Measurements from ENCODE around the gene LMTK2.

The LMTK2 gene

DNA sequence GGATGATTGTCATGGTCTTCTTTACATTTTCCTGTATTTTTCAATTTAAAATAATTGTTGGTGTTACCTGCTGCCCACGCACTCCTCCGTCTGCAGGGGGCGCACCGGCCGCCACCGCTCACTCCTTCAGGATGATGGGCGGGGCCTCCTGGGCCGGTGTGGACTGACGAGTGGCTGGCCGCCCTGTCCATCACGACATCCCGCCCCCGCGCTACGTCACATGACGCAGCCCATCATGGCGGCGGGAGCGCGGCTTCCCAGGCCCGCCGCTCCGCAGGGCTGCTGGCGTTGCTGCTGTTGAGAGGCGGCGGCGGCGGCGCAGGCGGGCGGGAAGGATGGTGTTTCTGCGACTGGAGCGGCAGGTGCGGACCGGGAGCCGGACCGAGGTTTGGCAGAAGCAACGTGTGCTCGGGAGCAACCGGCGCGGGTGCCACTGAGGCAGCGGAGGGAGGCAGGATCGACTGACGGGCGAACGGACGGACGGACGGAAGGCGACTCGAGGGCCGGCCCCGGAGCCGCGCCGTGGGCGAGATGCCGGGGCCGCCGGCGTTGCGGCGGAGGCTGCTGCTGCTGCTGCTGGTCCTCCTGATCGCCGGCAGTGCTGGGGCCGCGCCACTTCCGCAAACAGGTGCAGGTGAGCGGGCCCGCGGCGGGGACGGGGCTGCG, at the start of gene LMTK2:
Gene LMTK2 (plus strand): TSS at position 216 of the 666 bp plus-strand sequence. CDS start 316 bp downstream, at position 532.
- peak; percentile 62 for FAIRE-seq

DNA sequence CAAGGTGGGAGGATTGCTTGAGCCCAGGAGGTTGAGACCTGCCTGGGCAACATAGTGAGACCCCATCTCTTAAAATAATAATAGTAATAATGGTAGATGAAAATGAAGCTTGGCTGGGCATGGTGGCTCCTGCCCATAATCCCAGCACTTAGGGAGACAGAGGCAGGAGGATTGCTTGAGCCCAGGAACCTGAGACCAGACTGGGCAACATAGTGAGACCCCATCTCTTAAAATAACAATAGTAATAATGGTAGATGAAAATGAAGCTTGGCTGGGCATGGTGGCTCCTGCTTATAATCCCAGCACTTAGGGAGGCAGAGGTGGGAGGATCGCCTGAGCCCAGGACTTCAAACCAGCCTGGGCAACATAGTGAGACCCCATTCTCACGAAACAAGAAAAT, 49.5 kb upstream of the LMTK2 start:
- FAIRE-seq = no peak

DNA sequence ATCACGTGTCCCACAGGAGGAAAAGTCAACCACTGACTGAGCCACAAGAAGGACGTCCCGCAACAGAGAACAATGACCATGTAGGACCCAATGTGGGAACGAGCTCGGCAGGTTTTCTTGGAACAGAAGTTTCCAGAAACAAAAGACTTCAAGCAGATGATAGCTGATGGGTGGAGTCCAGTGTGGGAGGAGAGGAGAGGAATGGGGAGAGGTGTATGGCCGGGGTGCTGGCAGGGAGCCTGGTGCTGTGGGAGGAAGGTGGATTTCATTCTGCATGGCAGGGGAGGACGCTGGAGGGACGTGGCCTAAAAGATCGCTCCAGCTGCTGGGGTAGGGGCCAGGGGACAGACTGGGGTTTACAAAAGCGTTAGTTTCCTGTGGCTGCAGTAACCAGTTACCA, 48.5 kb upstream of the LMTK2 start:
- no peak for FAIRE-seq

DNA sequence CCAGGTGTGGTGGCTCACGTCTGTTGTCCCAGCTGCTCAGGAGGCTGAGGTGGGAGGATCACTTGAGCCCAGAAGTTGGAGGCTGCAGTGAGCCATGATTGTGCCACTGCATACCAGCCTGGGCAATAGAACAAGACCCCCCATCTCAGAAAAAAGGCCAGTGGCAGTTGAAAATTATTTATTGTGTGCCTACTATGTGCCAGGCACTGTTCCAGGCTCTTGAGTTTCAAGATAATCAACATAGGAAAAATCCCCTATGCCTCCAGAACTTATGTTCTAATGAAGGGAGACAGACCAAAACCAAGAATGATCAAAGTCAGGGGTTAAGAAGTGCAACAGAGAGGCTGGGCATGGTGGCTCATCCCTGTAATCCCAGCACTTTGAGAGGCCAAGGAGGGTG, 42.4 kb upstream of the LMTK2 start:
- no peak for FAIRE-seq

DNA sequence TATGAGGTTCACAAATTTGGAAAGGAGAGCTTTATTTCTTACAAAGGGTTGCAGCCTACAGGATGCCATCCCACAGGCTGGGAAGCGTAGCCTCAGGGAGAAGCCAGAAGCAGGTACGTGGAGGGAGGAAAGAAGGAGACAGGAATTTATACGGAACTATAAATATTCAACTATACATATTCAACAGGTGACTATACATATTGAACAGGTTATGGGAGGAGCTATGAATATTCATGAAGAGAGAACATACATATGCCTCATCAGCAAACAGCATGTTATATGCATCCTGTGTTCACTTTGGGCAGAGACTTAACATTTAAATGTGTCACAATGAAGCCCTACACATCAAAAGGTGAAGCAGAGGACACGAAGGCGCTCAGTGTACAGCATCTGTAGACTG, 40.5 kb upstream of the LMTK2 start:
- no peak for FAIRE-seq

DNA sequence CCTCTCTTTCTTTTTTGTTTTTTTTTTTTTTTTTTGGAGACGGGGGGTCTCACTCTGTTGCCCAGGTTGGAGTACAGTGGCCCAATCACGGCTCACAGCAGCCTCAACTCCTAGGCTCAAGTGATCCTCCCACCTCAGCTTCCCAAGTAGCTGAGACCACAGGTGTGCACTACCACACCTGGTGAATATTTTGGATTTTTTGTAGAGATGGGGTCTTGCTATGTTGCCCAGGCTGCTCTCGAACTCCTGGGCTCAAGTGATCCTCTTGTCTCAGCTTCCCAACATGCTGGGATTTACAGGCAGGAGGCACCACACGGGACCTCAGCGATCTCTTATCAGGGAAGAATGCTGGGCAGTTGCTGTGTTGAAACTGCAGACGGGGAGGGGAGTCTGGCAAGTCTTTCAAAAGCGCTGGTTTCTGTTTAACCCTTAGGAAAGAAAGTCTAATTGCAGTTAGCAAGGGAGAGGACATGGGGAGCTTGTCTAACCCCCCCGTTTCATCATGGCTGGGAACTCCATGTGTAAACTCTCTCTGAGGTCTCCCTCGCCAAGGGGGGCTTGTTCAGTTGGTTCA, 39.6 kb upstream of the LMTK2 start:
- FAIRE-seq = no peak

DNA sequence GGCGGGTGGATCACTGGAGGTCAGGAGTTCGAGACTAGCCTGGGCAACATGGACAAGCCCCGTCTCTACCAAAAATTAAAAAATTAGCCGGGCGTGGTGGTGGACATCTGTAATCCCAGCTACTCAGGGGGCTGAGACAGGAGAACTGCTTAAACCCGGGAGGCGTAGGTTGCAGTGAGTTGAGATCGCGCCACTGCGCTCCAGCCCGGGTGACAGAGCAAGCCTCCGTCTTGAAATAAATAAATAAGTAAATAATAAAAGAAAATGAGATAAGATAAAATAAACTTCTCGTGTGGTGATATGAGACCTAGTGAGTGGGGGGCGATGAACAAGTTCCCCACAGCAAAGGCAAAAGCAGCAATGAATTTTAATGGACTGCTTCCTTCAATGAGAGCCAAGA, 33.6 kb upstream of the LMTK2 start:
- FAIRE-seq = no peak

DNA sequence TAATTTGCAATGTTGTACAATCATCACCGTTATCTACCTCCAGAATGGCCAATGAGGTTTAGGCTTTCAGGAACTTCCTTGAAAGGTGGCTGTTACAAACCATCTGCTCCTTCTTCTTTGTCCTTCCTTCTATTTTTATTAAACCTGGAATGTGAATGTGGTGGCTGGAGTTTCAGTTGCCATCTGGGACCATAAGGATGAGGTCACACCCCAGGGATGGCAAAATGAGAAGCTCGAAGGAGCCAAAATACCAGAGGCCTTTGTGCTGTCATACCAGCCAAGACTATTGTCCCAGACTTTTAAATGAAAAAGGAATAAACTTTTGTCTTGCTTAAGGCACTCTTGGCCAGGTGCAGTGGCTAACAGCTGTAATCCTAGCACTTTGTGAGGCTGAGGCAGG, 30.9 kb upstream of the LMTK2 start:
- FAIRE-seq = no peak

DNA sequence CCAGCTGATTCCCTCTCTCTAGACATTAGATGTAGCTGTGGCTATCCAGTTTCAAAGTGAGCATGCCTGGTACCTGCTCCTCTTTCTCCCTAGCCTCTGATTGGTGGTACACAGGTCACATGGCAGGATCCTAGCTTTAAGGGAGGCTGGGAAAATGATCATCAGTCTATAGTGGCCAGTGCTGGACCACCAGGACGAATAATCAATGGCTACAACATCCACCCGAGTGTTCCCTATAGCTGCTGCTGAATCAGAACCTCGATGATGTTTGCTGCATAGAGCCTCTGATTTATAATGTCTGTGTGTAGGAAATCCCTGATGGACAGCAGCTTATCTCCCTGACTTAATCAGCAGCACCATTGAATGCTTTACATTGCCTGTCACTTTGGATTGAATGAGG, 28.9 kb upstream of the LMTK2 start:
- no peak for FAIRE-seq

DNA sequence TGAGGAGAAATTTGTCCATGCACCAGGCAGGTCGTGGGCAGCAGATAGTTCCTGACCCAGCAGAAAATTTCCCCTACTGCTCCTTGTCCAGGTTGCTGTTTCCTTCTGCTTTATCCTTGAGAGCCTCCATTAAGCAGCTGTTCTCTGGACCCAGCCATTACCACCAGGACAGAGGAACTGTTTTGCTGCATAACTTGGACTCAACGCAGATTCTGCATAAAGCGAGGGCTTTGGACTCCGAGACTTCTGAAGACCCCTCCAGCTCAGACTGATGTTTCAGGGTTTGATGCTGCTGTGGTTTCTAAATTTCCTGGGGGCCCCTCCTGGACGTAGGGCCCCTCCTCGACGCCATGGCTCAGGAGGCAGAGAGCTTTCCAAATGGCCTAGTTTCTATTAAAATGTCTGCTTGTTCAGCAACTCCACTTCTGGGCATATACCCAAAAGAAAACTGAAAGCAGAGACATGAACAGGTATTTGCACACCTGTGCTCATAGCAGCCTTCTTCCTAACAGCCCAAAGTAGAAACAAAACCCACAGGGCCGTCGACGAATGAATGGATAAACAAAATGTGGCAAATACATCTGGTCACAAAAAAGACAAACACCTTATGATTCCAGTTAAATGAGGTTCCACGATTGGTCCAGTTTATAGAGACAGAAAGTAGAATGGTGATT, 28.3 kb upstream of the LMTK2 start:
- no peak for FAIRE-seq

DNA sequence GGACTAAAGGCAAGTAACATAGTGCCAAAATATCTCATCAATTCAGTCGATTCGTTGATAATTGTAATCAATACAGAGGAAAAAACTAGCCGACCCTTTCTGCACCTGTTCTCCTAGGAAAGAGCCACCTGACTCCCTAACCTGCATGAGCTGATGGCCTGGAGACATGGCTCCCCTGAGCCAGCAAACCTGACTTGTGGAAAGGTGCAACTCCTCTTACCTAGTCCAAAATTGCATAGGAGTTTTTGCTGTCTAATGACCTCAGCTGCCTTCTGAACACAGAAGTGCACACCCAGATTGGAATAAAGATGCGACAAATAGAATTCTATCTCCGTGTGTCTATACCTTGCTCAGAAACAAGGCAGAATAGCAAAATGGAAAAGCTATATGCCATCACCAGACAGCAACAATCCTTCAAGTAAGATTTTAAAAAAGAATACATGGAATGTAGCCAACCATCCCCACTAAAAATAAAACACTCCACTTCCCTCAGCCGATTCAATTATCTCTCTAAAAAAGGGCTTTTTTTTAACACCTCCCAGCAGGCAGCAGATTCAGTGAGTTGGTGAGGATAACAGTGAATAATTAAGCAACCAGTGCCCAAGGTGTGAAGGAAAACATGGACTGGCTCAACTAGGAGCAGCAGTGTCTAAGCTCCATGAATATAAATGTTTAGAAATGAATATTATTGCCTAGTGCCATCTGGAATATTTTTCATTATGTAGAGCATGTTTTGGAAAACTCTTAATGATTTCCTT, 26.6 kb upstream of the LMTK2 start:
- no peak for FAIRE-seq

DNA sequence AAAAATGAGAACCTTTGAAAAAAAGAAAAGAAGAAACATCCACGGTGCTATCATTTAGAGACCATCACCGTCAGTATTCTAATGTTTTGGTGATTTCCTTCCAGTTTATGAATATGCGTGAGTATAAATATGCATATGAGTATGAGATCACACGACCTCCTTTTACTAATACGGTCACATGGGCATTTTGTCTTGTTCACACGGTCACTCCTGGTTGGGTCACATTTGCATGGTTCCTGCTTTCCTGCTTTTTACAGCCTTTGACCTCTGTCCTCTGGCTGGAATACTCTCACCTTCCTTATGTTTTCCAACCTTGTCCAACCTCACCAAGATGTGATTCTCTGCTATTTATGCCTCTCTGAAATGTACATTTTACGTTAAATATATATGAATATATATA, 25.3 kb upstream of the LMTK2 start:
- FAIRE-seq = no peak

DNA sequence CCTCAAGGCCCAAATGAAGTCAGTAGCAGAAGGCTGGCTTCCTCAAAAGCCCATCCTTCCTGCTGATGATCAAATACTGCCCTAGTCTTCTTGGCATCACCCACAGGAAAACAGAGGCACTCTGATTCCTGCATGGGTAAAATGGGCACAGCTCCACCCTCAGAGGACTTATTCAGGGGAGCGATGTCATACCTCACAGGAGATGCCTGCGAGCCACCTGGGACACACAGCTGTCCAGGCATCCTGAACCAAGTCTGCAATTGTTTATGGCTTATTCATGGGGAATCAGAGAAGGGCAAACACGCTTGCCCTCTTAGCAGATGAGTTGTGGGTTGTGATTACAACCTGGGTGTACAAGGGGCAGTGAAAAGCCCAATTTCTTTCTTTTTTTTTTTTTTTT, 22.0 kb upstream of the LMTK2 start:
- no peak for FAIRE-seq

DNA sequence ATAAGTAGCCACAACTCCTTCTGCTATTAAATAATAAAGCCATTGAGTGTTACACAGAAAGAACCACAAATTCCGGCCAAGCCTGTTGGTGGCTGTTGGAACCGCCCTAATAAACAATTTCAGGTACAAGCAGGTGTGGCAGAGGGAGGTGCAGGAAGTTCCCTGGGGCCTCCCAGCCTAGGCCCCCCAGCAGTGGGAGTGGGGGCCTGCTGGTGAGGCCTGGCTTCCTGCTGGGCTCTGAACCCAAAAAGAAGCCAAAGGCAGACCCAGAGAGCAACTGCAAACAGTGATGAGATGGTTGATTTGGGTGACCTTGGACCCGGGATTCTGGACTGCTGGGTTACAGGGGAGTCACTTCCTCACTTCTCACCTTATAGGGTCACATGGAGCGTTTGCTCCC, 21.0 kb upstream of the LMTK2 start:
- FAIRE-seq = no peak

DNA sequence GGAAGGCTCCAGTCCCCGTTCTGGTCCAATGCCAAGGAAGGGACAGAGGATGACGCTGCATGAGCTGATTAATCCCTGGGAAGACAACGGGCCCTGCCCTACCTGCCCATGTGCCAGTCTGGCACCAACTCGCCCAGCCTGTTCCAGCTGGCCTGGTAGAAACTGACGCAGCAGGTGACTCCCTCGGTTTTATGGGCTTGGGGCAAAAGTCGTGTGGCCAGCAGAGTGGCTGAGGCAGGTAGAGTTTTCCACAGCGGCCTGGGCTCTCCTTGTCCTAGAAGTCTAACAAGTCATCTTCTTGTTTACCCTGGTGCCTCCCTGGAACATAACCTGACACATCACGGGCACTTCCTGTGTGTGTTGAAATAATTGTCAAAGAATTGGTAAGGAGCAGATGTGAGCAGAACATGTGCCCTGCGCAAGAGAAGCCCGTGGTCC, 20.4 kb upstream of the LMTK2 start:
- FAIRE-seq = no peak

DNA sequence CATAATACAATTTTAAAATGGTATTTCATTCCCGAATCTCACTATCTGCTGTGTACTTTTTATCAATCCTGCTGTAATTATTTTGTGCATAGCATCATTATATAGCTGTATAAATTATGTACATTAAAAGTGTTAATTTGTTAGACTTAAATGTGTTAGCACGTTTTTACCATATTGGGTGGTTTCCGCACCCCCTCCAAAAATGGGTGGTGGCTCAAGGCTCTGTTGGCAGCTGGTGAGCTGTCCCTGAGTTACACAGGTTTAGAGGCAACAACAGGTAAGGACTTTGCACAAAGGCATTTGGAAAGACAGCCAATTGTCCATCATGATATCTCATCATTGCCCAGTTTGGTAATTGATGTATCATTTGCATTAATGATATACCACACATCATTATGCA, 18.6 kb upstream of the LMTK2 start:
- no peak for FAIRE-seq

DNA sequence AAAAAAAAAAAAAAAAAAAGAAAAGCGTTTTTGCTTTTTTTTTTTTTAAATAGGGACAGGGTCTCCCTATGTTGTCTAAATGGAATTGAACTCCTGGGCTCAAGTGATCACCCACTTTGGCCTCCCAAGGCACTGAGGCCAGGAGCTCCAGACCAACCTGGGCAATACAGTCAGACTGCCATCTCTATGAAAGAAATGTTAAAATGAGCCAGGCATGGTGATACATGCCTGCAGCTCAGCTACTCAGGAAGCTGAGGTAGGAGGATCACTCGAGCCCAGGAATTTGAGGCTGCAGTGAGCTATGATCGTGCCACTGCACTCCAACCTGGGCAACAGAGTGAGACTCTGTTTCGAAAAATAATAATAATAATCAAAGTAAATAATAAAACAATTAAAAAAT, 16.5 kb upstream of the LMTK2 start:
- FAIRE-seq = no peak

DNA sequence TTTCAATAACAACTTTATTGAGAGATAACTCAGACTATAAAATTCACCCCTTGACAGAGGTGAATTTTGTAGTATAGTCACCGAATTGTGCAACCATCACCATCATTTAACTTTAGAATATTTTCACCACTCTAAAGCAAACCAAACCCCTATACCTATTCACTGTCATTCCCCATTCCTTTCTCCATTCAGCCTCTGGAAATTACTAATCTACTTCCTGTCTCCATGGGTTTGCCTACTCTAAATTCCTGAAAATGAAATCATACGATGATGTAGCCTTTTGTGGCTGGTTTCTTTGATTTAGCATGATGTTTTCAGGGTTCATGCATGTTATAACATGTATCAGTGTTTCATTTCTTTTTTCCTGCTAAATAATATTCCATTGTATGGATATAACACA, 15.6 kb upstream of the LMTK2 start:
- no peak for FAIRE-seq

DNA sequence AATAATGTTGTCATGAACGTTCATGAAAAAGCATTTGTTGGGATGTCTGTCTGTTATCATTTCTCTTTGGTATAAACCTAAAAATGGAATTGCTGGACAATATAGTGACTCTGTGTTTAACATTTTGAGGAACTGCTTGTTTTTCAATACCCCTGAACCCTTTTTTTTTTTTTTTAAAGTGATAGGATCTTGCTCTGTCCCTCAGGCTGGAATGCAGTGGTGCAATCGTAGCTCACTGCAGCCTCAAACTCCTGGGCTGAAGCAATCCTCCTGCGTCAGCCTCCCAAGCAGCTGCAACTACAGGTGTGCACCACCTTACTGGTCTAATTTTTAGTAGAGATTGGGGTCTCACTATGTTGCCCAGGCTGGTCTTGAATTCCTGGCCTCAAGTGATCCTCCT, 15.1 kb upstream of the LMTK2 start:
- FAIRE-seq = no peak

DNA sequence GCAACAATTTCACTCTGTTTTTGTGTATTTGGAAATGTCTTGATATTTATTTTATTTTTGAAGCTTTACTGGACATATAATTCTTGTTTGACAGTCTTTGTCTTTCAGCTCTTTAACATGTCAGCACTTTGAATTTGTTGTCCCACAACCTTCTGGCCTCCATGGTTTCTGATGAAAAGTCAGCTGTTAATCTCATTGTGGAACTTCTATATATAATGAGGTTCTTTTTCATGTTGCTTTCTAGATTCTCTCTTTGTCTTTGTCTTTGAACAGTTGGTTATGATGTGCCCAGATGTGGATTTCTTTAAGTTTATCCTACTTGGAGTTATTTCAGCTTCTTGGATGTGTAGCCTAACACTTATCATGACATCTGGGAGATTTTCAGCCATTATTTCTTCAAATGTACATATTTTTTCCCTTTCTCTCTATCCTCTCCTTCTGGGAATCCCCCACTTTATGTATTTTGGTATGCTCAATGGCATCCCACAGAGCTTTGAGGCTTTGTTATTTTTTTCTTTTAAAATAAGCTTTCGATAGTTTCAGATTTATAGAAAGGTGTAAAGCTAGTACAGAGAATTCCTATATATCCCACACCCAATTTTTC, 9.5 kb upstream of the LMTK2 start:
- no peak for FAIRE-seq

DNA sequence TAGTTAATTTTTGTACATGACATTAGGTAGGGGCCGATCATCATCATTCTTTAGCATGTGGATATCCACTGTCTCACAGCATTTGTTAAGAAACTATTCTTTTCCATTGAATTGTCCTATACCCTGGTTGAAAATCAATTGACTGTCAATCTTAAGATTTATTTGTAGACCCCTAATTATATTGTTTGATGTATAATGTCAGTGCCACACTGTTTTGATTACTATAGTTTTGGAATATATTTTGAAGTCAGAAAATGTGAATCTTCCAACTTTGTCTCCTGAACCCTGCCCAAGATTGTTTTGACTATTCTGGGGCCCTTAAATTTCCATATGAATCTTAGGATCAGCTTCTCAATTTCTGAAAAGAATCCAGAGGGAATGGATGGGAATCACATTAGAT, 6.6 kb upstream of the LMTK2 start:
- no peak for FAIRE-seq

DNA sequence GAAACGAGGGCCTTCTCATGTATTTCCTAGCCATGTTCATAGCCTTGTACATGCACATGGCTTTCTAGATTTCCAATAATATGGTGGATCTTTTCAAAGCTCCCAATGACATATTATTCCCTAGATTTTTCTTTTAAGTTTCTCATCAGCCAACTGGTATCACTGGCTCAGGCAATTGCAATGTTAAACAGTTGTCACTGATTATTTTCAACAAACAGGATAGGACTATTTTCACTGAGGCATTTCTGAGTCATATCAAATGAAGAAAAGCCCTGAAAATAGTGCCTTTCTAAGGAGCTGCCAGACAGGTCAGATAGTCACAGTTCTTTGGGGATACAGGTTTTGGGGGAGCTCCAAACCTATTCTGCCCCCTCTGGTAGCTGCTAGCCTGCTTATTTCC, 4.5 kb upstream of the LMTK2 start:
- FAIRE-seq = no peak

DNA sequence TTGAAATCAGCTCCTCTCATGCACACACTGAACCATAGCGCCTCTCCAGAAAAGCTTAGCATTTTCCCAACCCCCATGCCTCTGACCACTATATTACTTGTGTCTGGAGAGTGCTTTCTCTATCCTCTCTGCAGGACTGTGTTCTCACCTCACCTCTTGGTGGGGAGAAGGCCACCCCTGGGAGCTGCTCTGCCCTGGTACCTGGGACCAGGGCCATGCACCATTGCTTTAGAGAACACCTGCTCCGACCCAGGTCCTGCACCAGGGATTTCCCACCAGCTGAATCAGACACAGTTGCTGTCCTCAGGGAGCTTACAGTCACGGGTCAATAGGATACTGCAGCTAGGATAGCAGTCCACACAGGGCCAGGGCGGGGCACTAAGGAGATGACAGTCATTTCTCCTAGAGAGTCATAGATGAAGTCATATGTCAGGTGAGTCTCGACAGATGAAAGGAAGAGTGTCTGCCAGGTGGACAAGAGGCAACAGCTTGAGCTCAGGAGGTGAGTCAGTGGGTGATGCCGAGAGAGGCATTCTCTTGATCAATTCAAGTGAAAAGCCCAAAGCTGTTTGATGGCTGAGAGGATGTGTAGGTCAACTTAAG, 619 bp upstream of the LMTK2 start:
- no peak for FAIRE-seq
